Peyer's patch (tissue), 4 donors: ENCODE measurements around the gene C6orf141.

Source experiments
- POLR2A ChIP-seq, 2 donors: fragments of 450-650 bp; IDR thresholded peaks; one replicate each; pipeline ENCODE4 v1.5.1; 2017; ENCODE audit warnings: antibody characterized with exemption in 2 of 2, mild to moderate bottlenecking in 2 of 2, moderate library complexity in 2 of 2
- TF ChIP-seq, protein P1 (sequence below), 6 experiments: fragments of 450-650 bp in 4 of 6; fragments of 200-600 bp in 2 of 6; sonication (generic) in 1 of 6; IDR thresholded peaks; one replicate each; pipeline ENCODE4 v1.5.1; 2017 to 2019; ENCODE audit warnings: antibody characterized with exemption in 6 of 6, mild to moderate bottlenecking in 3 of 6, moderate library complexity in 1 of 6

DNA sequence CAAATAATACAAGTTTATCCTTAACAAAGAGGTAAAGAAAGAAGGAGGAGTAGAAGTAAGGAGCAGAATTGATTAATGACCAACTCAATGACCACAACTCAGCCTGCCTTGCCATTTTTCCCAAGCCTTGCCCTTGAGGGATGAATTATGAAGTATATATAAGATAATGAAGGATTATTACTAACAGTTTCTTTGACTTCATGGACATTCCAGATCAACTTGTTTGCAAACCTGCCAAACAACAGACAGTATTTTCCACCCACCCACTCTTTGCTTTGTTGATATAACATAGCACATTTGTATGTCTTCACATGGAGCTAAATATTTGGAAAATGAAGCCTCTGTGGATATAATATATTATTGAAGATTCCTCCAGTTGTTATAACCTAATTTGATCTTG lies 9.9 kb upstream of the C6orf141 start:
- TF ChIP-seq, protein P1, sequence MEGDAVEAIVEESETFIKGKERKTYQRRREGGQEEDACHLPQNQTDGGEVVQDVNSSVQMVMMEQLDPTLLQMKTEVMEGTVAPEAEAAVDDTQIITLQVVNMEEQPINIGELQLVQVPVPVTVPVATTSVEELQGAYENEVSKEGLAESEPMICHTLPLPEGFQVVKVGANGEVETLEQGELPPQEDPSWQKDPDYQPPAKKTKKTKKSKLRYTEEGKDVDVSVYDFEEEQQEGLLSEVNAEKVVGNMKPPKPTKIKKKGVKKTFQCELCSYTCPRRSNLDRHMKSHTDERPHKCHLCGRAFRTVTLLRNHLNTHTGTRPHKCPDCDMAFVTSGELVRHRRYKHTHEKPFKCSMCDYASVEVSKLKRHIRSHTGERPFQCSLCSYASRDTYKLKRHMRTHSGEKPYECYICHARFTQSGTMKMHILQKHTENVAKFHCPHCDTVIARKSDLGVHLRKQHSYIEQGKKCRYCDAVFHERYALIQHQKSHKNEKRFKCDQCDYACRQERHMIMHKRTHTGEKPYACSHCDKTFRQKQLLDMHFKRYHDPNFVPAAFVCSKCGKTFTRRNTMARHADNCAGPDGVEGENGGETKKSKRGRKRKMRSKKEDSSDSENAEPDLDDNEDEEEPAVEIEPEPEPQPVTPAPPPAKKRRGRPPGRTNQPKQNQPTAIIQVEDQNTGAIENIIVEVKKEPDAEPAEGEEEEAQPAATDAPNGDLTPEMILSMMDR (IDR thresholded peaks at IDR 0.05) = no peak
- TF ChIP-seq POLR2A (IDR thresholded peaks at IDR 0.05) = no peak
